ENCODE results near the gene KIF3C.

DNA sequence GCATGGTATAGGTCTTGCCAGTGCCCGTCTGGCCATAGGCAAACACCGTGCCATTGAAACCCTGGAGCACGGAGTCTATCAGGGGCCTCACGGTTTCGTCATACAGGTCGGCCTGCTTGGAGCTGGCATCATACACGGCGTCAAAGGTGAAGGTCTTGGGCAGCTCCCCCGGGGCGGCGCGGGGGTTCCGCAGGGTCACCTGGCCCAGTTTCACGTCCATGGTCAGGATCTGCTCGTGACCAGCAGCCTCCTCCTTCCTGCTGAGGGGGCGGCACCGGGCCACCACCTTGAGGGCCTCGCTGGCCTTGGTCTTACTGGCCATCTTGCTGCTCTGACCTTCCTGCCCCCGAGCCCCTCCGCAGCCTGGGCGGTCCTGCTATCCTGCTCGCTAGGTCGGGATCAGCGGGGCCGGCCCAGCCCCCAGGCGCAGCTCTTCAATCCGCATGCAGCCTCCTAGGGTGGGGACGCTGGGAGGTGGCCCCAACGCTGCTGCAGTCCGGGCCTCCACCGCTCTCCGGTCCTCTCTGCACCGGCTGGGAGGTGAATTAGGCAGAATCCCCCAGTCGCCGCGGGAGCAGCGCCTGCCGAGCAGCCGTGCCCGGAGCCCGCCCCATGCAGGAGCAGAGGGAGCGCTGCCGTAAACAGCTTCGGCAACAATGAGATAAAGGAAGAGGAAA is 563 bp downstream of the KIF3C start:
- TF ChIP-seq CTCF (IDR thresholded peaks at IDR 0.05; ENCODE audit: poor library complexity) (no peak), EZH2phosphoT487 (IDR thresholded peaks at IDR 0.05; ENCODE audit: low read depth, severe bottlenecking, unreplicated experiment) (no peak), EZH2 (IDR thresholded peaks at IDR 0.05; ENCODE audit: borderline replicate concordance) (no peak)

Data from hepatocyte (in vitro differentiated cells).